H9 (cell line): ENCODE data around the gene AR. TPM values are rescaled to one million over a fixed set of nuclear protein-coding genes. Genes with fewer than 3 reads are reported as not detected.

Source experiments
- DNase-seq: peaks from one replicate; pipeline ENCODE4 v3.0.0-alpha.2; 2017
- H2AFZ ChIP-seq: one replicate; pipeline ENCODE4 v1.6.1; 2013; ENCODE audit warnings: mild to moderate bottlenecking, low read length, control low read depth, moderate library complexity
- H2AK5ac ChIP-seq: 2 replicates; pipeline ENCODE4 v1.6.1; 2013; ENCODE audit warnings: low read length, control low read depth, mixed read lengths; ENCODE audit not compliant: insufficient read length
- H2BK120ac ChIP-seq: one replicate; pipeline ENCODE4 v1.6.1; 2013; ENCODE audit warnings: low read depth, mild to moderate bottlenecking, low read length, control low read depth, inconsistent platforms; ENCODE audit not compliant: poor library complexity, severe bottlenecking
- H2BK12ac ChIP-seq: 2 replicates; pipeline ENCODE4 v1.6.1; 2013; ENCODE audit warnings: low read length, control low read depth, mixed read lengths, low read depth; ENCODE audit not compliant: insufficient read length
- H2BK15ac ChIP-seq: 2 replicates; pipeline ENCODE4 v1.6.1; 2013; ENCODE audit warnings: low read depth, low read length, control low read depth
- H2BK20ac ChIP-seq: one replicate; pipeline ENCODE4 v1.6.1; 2013; ENCODE audit warnings: low read depth, mild to moderate bottlenecking, low read length, control low read depth, inconsistent platforms; ENCODE audit not compliant: poor library complexity, severe bottlenecking
- H2BK5ac ChIP-seq: 2 replicates; pipeline ENCODE4 v1.6.1; 2013; ENCODE audit warnings: low read length, control low read depth, mixed read lengths; ENCODE audit not compliant: insufficient read length
- H3K14ac ChIP-seq: 2 replicates; pipeline ENCODE4 v1.6.1; 2013; ENCODE audit warnings: low read length, control low read depth; ENCODE audit not compliant: insufficient read depth
- H3K18ac ChIP-seq: 2 replicates; pipeline ENCODE4 v1.6.1; 2013; ENCODE audit warnings: low read depth, mild to moderate bottlenecking, mixed read lengths, low read length, control low read depth; ENCODE audit not compliant: insufficient read length
- H3K23ac ChIP-seq: 2 replicates; pipeline ENCODE4 v1.6.1; 2013; ENCODE audit warnings: low read length, control low read depth, mixed read lengths, low read depth; ENCODE audit not compliant: insufficient read length
- H3K23me2 ChIP-seq: 2 replicates; pipeline ENCODE4 v1.6.1; 2013; ENCODE audit warnings: low read depth, mild to moderate bottlenecking, mixed read lengths, low read length, control low read depth; ENCODE audit not compliant: insufficient read length, poor library complexity, severe bottlenecking
- H3K27ac ChIP-seq: 2 replicates; pipeline ENCODE4 v1.5.1; 2013; ENCODE audit warnings: low read length, control low read depth, mixed read lengths, low read depth; ENCODE audit not compliant: insufficient read length
- H3K27me3 ChIP-seq: 2 replicates; pipeline ENCODE4 v1.6.1; 2013; ENCODE audit warnings: low read length, control low read depth, inconsistent platforms; ENCODE audit not compliant: insufficient read depth
- H3K4ac ChIP-seq: 2 replicates; pipeline ENCODE4 v1.6.1; 2013; ENCODE audit warnings: low read depth, mild to moderate bottlenecking, control low read depth, inconsistent platforms, low read length, moderate library complexity
- H3K4me1 ChIP-seq: 2 replicates; pipeline ENCODE4 v1.6.1; 2013; ENCODE audit warnings: low read length, control low read depth, inconsistent platforms; ENCODE audit not compliant: insufficient read depth
- H3K4me2 ChIP-seq: 2 replicates; pipeline ENCODE4 v1.6.1; 2013; ENCODE audit warnings: low read length, control low read depth, mixed read lengths; ENCODE audit not compliant: insufficient read length, insufficient read depth
- H3K56ac ChIP-seq: 2 replicates; pipeline ENCODE4 v1.6.1; 2013; ENCODE audit warnings: low read depth, mild to moderate bottlenecking, mixed read lengths, low read length, control low read depth; ENCODE audit not compliant: insufficient read length
- H3K79me1 ChIP-seq: 2 replicates; pipeline ENCODE4 v1.6.1; 2013; ENCODE audit warnings: low read depth, mild to moderate bottlenecking, moderate library complexity, low read length, control low read depth, inconsistent platforms; ENCODE audit not compliant: insufficient read depth, poor library complexity, severe bottlenecking
- H3K79me2 ChIP-seq: 2 replicates; pipeline ENCODE4 v1.6.1; 2013; ENCODE audit warnings: low read length, control low read depth, inconsistent platforms; ENCODE audit not compliant: insufficient read depth
- H3K9ac ChIP-seq: 2 replicates; pipeline ENCODE4 v1.6.1; 2013; ENCODE audit warnings: low read length, control low read depth, mixed read lengths; ENCODE audit not compliant: insufficient read length; ENCODE audit errors: extremely low read depth
- H3K9me3 ChIP-seq: one replicate; pipeline ENCODE4 v1.6.1; 2013; ENCODE audit warnings: low read depth, low read length, inconsistent platforms; ENCODE audit not compliant: control insufficient read depth
- H3T11ph ChIP-seq: one replicate; pipeline ENCODE4 v1.6.1; 2013; ENCODE audit warnings: mild to moderate bottlenecking, low read length, control low read depth, inconsistent platforms
- H4K20me1 ChIP-seq: one replicate; pipeline ENCODE4 v1.6.1; 2013; ENCODE audit not compliant: control insufficient read depth, insufficient read length, insufficient read depth
- H4K5ac ChIP-seq: 2 replicates; pipeline ENCODE4 v1.6.1; 2013; ENCODE audit warnings: low read depth, mild to moderate bottlenecking, mixed read lengths, low read length, control low read depth; ENCODE audit not compliant: insufficient read length
- H4K8ac ChIP-seq: replicated peaks from 2 replicates; pipeline ENCODE4 v1.6.1; 2013; ENCODE audit warnings: low read length, control low read depth, mixed read lengths, low read depth; ENCODE audit not compliant: insufficient read length
- H4K91ac ChIP-seq: 2 replicates; pipeline ENCODE4 v1.6.1; 2013; ENCODE audit warnings: low read depth, mild to moderate bottlenecking, moderate library complexity, mixed read lengths, low read length, control low read depth; ENCODE audit not compliant: insufficient read length
- H3K27ac Mint-ChIP-seq, 3 experiments: 2 replicates in 2 of 3; 3 replicates in 1 of 3; pipeline ENCODE4 v1.8.0; 2020 to 2021; ENCODE audit warnings: mixed read lengths in 3 of 3, mild to moderate bottlenecking in 1 of 3, moderate library complexity in 1 of 3
- H3K27me3 Mint-ChIP-seq: 2 replicates; pipeline ENCODE4 v1.8.0; 2021; ENCODE audit warnings: low read depth, mild to moderate bottlenecking, moderate library complexity, mixed read lengths
- H3K36me3 Mint-ChIP-seq, 3 experiments: 2 replicates in 2 of 3; 3 replicates in 1 of 3; pipeline ENCODE4 v1.8.0; 2020 to 2021; ENCODE audit warnings: low read depth in 3 of 3, mixed read lengths in 3 of 3; ENCODE audit not compliant: insufficient read depth in 1 of 3
- H3K4me1 Mint-ChIP-seq, 2 experiments: 2 replicates each; pipeline ENCODE4 v1.8.0; 2020; ENCODE audit warnings: mixed read lengths in 2 of 2
- H3K4me3 Mint-ChIP-seq, 2 experiments: 2 replicates in 1 of 2; 3 replicates in 1 of 2; pipeline ENCODE4 v1.8.0; 2020 to 2021; ENCODE audit warnings: mild to moderate bottlenecking in 2 of 2, mixed read lengths in 2 of 2, moderate library complexity in 1 of 2
- H3K9me3 Mint-ChIP-seq, 2 experiments: 2 replicates in 1 of 2; 3 replicates in 1 of 2; pipeline ENCODE4 v1.8.0; 2020; ENCODE audit warnings: mild to moderate bottlenecking in 2 of 2, mixed read lengths in 2 of 2, moderate library complexity in 1 of 2
- WGBS: extraction: QIAGEN DNeasy Blood & Tissue Kit; methylation state at CpG from one replicate; pipeline ENCODE4 v1.1.7; 2013; ENCODE audit warnings: missing lambda C conversion rate, low lambda C conversion rate, mixed read lengths; ENCODE audit not compliant: insufficient read length; ENCODE audit errors: extremely low coverage; 5-methylcytosine and 5-hydroxymethylcytosine counted together
- total RNA-seq: library from RNA; stranded (reverse); gene quantifications from 2 replicates; pipeline ENCODE4 v1.2.1, GENCODE V29; 2021
- TF ChIP-seq, protein P1 (sequence below): fragments of 200-600 bp; sonication (generic); conservative IDR thresholded peaks from 3 replicates; pipeline ENCODE4 v1.8.0; 2021; ENCODE audit warnings: antibody characterized with exemption, mild to moderate bottlenecking

The AR gene
- total RNA-seq, 1 experiment from 2014 or later, result 3.5 TPM

DNA sequence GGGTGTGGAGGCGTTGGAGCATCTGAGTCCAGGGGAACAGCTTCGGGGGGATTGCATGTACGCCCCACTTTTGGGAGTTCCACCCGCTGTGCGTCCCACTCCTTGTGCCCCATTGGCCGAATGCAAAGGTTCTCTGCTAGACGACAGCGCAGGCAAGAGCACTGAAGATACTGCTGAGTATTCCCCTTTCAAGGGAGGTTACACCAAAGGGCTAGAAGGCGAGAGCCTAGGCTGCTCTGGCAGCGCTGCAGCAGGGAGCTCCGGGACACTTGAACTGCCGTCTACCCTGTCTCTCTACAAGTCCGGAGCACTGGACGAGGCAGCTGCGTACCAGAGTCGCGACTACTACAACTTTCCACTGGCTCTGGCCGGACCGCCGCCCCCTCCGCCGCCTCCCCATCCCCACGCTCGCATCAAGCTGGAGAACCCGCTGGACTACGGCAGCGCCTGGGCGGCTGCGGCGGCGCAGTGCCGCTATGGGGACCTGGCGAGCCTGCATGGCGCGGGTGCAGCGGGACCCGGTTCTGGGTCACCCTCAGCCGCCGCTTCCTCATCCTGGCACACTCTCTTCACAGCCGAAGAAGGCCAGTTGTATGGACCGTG is 2.2 kb downstream of the AR start:
- no peak overlapping the region for H2BK20ac ChIP-seq
- H3K4me2 ChIP-seq, result peak overlapping the region; percentile 55
- H3K27me3 ChIP-seq, result no peaks in the 10 kb centered on the region
- WGBS, result no CpG with 5 or more reads among the region's 41 CpGs
- H3K9ac ChIP-seq, result no peak overlapping the region
- H3K4me1 ChIP-seq, result no peaks in the 10 kb centered on the region; the same call in 1 of the 2 replicates
- no peaks in the 10 kb centered on the region for H4K20me1 ChIP-seq
- H3K79me1 ChIP-seq, result no peaks in the 10 kb centered on the region
- H4K5ac ChIP-seq, result no peak overlapping the region
- DNase-seq, result peak; percentile 34
- peaks cover 17% of the 10 kb centered on the region for H3K9me3 ChIP-seq
- H3K56ac ChIP-seq, result no peak overlapping the region
- no peak overlapping the region for H2BK12ac ChIP-seq
- H3K4ac ChIP-seq, result no peak overlapping the region
- no peak overlapping the region for H2BK15ac ChIP-seq
- H3T11ph ChIP-seq, result no peak overlapping the region
- peaks cover 9% of the 10 kb centered on the region for H3K23me2 ChIP-seq
- H2BK5ac ChIP-seq, result no peak overlapping the region
- peak overlapping the region; percentile 67 to 88 for H3K4me3 Mint-ChIP-seq
- no peak overlapping the region for H2BK120ac ChIP-seq
- no peak overlapping the region for H3K27ac ChIP-seq
- peaks cover under 1% of the 10 kb centered on the region; the same call in 1 of the 2 replicates for H3K79me2 ChIP-seq
- no peak overlapping the region; a peak in 1 of 7 replicates for H3K27ac Mint-ChIP-seq
- H4K8ac ChIP-seq, result no peak overlapping the region
- no peak overlapping the region for H2AK5ac ChIP-seq
- H3K4me1 Mint-ChIP-seq, result peaks cover 15 to 25% of the 10 kb centered on the region in 2 experiments
- H4K91ac ChIP-seq, result no peak overlapping the region
- H3K14ac ChIP-seq, result no peak overlapping the region
- peaks cover 4 to 9% (median 7%) of the 10 kb centered on the region in 3 experiments; a peak in 6 of 7 replicates for H3K36me3 Mint-ChIP-seq
- H3K18ac ChIP-seq, result no peak overlapping the region
- H3K9me3 Mint-ChIP-seq, result peaks cover 44 to 58% of the 10 kb centered on the region in 2 experiments
- no peak overlapping the region for H3K23ac ChIP-seq
- TF ChIP-seq, protein P1, sequence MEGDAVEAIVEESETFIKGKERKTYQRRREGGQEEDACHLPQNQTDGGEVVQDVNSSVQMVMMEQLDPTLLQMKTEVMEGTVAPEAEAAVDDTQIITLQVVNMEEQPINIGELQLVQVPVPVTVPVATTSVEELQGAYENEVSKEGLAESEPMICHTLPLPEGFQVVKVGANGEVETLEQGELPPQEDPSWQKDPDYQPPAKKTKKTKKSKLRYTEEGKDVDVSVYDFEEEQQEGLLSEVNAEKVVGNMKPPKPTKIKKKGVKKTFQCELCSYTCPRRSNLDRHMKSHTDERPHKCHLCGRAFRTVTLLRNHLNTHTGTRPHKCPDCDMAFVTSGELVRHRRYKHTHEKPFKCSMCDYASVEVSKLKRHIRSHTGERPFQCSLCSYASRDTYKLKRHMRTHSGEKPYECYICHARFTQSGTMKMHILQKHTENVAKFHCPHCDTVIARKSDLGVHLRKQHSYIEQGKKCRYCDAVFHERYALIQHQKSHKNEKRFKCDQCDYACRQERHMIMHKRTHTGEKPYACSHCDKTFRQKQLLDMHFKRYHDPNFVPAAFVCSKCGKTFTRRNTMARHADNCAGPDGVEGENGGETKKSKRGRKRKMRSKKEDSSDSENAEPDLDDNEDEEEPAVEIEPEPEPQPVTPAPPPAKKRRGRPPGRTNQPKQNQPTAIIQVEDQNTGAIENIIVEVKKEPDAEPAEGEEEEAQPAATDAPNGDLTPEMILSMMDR, result no peak
- no peak overlapping the region for H2AFZ ChIP-seq
- H3K27me3 Mint-ChIP-seq, result peaks cover 39% of the 10 kb centered on the region
